HEK293 (cell line): ENCODE results near the gene TMEM187.

Experiments
- BCL11A ChIP-seq: fragments of 450-650 bp; formaldehyde crosslinking; IDR thresholded peaks from 2 replicates; pipeline ENCODE4 v1.5.1; 2016; ENCODE audit warnings: low read depth, missing biosample characterization, missing genetic modification characterization
- GFI1B ChIP-seq: fragments of 450-650 bp; formaldehyde crosslinking; IDR thresholded peaks from 2 replicates; pipeline ENCODE4 v1.5.1; 2016; ENCODE audit warnings: missing biosample characterization, missing genetic modification characterization
- KLF9 ChIP-seq: fragments of 450-650 bp; formaldehyde crosslinking; IDR thresholded peaks from 2 replicates; pipeline ENCODE4 v1.5.1; 2016; ENCODE audit warnings: missing biosample characterization, missing genetic modification characterization, low read depth
- MZF1 ChIP-seq: fragments of 450-650 bp; formaldehyde crosslinking; IDR thresholded peaks from 2 replicates; pipeline ENCODE4 v1.5.1; 2017; ENCODE audit warnings: missing biosample characterization, missing genetic modification characterization, borderline replicate concordance
- WT1 ChIP-seq: fragments of 450-650 bp; formaldehyde crosslinking; IDR thresholded peaks from 2 replicates; pipeline ENCODE4 v1.5.1; 2016; ENCODE audit warnings: missing biosample characterization, missing genetic modification characterization
- ZBTB21 ChIP-seq: fragments of 450-650 bp; formaldehyde crosslinking; IDR thresholded peaks from 2 replicates; pipeline ENCODE4 v1.5.1; 2017; ENCODE audit warnings: missing biosample characterization, missing genetic modification characterization
- ZBTB7A ChIP-seq: fragments of 450-650 bp; formaldehyde crosslinking; IDR thresholded peaks from 2 replicates; pipeline ENCODE4 v1.5.1; 2016; ENCODE audit warnings: low read depth, missing biosample characterization, missing genetic modification characterization
- ZEB2 ChIP-seq: fragments of 450-650 bp; formaldehyde crosslinking; IDR thresholded peaks from 2 replicates; pipeline ENCODE4 v1.5.1; 2016; ENCODE audit warnings: missing biosample characterization, missing genetic modification characterization
- ZFP41 ChIP-seq: fragments of 450-650 bp; formaldehyde crosslinking; IDR thresholded peaks from 2 replicates; pipeline ENCODE4 v1.5.1; 2016; ENCODE audit warnings: missing biosample characterization, missing genetic modification characterization, borderline replicate concordance
- ZNF121 ChIP-seq: fragments of 450-650 bp; formaldehyde crosslinking; IDR thresholded peaks from 2 replicates; pipeline ENCODE4 v1.5.1; 2016; ENCODE audit warnings: missing biosample characterization, missing genetic modification characterization
- ZNF138 ChIP-seq: fragments of 450-650 bp; formaldehyde crosslinking; IDR thresholded peaks from 2 replicates; pipeline ENCODE4 v1.5.1; 2016; ENCODE audit warnings: missing biosample characterization, missing genetic modification characterization, borderline replicate concordance
- ZNF19 ChIP-seq: fragments of 450-650 bp; formaldehyde crosslinking; IDR thresholded peaks from 2 replicates; pipeline ENCODE4; 2016; ENCODE audit warnings: missing biosample characterization, missing genetic modification characterization, low read depth
- ZNF302 ChIP-seq: fragments of 450-650 bp; formaldehyde crosslinking; IDR thresholded peaks from 2 replicates; pipeline ENCODE4 v1.5.1; 2016; ENCODE audit warnings: missing biosample characterization, missing genetic modification characterization, low read depth
- ZNF423 ChIP-seq: fragments of 450-650 bp; formaldehyde crosslinking; IDR thresholded peaks from 2 replicates; pipeline ENCODE4 v1.5.1; 2016; ENCODE audit warnings: missing biosample characterization, missing genetic modification characterization
- ZNF426 ChIP-seq: fragments of 450-650 bp; formaldehyde crosslinking; IDR thresholded peaks from 2 replicates; pipeline ENCODE4 v1.5.1; 2017; ENCODE audit warnings: missing biosample characterization, missing genetic modification characterization, mild to moderate bottlenecking, inconsistent platforms, moderate library complexity
- ZNF48 ChIP-seq: fragments of 450-650 bp; formaldehyde crosslinking; IDR thresholded peaks from 2 replicates; pipeline ENCODE4 v1.5.1; 2016; ENCODE audit warnings: missing biosample characterization, missing genetic modification characterization
- ZNF560 ChIP-seq: fragments of 450-650 bp; formaldehyde crosslinking; IDR thresholded peaks from 2 replicates; pipeline ENCODE4 v1.5.1; 2017; ENCODE audit warnings: missing biosample characterization, missing genetic modification characterization, borderline replicate concordance
- ZNF658 ChIP-seq: fragments of 450-650 bp; formaldehyde crosslinking; IDR thresholded peaks from 2 replicates; pipeline ENCODE4; 2016; ENCODE audit warnings: missing biosample characterization, missing genetic modification characterization
- ZNF830 ChIP-seq: fragments of 450-650 bp; IDR thresholded peaks from 2 replicates; pipeline ENCODE4 v1.5.0; 2018; ENCODE audit warnings: missing biosample characterization, missing genetic modification characterization, low read depth, mild to moderate bottlenecking, moderate library complexity
- TF ChIP-seq, protein P1 (sequence below): fragments of 450-650 bp; formaldehyde crosslinking; IDR thresholded peaks from 2 replicates; pipeline ENCODE4 v1.5.1; 2016; ENCODE audit warnings: missing biosample characterization, missing genetic modification characterization
- TF ChIP-seq, protein P2 (sequence below): fragments of 450-650 bp; formaldehyde crosslinking; IDR thresholded peaks from 2 replicates; pipeline ENCODE4 v1.5.1; 2016; ENCODE audit warnings: missing biosample characterization, missing genetic modification characterization
- TF ChIP-seq, protein P3 (sequence below): sonication (generic); formaldehyde crosslinking; IDR thresholded peaks from 2 replicates; pipeline ENCODE4 v1.8.1; 2022; ENCODE audit warnings: mild to moderate bottlenecking, moderate library complexity, missing genetic modification reagents
- TF ChIP-seq, protein P4 (sequence below): fragments of 450-650 bp; formaldehyde crosslinking; IDR thresholded peaks from 2 replicates; pipeline ENCODE4 v1.5.1; 2016; ENCODE audit warnings: missing biosample characterization, missing genetic modification characterization
- TF ChIP-seq, protein P5 (sequence below): fragments of 450-650 bp; formaldehyde crosslinking; IDR thresholded peaks from 2 replicates; pipeline ENCODE4 v1.5.1; 2016; ENCODE audit warnings: missing biosample characterization, missing genetic modification characterization
- TF ChIP-seq, protein P6 (sequence below): fragments of 450-650 bp; formaldehyde crosslinking; conservative IDR thresholded peaks from 2 replicates; pipeline ENCODE4 v1.5.1; 2016; ENCODE audit warnings: low read depth, missing biosample characterization, missing genetic modification characterization
- TF ChIP-seq, protein P7 (sequence below): fragments of 450-650 bp; formaldehyde crosslinking; IDR thresholded peaks from 2 replicates; pipeline ENCODE4 v1.5.1; 2016; ENCODE audit warnings: missing biosample characterization, missing genetic modification characterization

Gene TMEM187

DNA sequence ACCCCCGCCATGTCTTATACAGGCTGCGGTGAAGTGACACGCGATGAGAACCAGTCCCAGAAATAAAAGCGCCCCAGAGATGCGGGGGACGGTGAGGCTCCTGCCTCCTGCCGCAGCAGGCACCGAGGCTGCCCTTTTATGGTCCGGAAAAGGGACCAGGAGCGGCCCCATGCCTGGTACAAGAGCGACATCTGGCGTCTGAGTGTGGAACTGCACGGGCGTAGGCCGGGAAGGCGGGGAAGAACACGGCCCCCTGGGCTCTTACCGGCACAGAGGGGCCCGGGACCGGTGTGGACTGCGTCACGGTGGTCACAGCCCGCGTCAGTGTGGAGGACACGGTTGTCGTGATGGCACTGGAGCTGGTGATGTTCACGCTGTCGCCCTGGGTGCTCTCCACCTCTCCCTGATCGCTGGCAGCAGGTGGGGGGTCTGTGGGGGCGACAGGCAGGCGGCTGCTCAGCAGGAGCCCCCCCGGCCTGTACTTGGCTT is 19.2 kb upstream of the TMEM187 start (continued):
- TF ChIP-seq, protein P1, sequence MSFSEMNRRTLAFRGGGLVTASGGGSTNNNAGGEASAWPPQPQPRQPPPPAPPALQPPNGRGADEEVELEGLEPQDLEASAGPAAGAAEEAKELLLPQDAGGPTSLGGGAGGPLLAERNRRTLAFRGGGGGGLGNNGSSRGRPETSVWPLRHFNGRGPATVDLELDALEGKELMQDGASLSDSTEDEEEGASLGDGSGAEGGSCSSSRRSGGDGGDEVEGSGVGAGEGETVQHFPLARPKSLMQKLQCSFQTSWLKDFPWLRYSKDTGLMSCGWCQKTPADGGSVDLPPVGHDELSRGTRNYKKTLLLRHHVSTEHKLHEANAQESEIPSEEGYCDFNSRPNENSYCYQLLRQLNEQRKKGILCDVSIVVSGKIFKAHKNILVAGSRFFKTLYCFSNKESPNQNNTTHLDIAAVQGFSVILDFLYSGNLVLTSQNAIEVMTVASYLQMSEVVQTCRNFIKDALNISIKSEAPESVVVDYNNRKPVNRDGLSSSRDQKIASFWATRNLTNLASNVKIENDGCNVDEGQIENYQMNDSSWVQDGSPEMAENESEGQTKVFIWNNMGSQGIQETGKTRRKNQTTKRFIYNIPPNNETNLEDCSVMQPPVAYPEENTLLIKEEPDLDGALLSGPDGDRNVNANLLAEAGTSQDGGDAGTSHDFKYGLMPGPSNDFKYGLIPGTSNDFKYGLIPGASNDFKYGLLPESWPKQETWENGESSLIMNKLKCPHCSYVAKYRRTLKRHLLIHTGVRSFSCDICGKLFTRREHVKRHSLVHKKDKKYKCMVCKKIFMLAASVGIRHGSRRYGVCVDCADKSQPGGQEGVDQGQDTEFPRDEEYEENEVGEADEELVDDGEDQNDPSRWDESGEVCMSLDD (tag by site-specific recombination), result peak; percentile 58; the same call in 1 of the 2 replicates
- TF ChIP-seq, protein P2, sequence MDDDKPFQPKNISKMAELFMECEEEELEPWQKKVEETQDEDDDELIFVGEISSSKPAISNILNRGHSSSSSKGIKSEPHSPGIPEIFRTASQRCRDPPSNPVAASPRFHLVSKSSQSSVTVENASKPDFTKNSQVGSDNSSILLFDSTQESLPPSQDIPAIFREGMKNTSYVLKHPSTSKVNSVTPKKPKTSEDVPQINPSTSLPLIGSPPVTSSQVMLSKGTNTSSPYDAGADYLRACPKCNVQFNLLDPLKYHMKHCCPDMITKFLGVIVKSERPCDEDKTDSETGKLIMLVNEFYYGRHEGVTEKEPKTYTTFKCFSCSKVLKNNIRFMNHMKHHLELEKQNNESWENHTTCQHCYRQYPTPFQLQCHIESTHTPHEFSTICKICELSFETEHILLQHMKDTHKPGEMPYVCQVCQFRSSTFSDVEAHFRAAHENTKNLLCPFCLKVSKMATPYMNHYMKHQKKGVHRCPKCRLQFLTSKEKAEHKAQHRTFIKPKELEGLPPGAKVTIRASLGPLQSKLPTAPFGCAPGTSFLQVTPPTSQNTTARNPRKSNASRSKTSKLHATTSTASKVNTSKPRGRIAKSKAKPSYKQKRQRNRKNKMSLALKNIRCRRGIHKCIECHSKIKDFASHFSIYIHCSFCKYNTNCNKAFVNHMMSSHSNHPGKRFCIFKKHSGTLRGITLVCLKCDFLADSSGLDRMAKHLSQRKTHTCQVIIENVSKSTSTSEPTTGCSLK (tag by site-specific recombination), result no peak
- TF ChIP-seq, protein P3, sequence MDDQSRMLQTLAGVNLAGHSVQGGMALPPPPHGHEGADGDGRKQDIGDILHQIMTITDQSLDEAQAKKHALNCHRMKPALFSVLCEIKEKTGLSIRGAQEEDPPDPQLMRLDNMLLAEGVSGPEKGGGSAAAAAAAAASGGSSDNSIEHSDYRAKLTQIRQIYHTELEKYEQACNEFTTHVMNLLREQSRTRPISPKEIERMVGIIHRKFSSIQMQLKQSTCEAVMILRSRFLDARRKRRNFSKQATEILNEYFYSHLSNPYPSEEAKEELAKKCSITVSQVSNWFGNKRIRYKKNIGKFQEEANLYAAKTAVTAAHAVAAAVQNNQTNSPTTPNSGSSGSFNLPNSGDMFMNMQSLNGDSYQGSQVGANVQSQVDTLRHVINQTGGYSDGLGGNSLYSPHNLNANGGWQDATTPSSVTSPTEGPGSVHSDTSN (CRISPR knock-in tag), result 0 out of 2 replicates have a peak, but pooled peaks have one; percentile 64
- TF ChIP-seq, protein P4, sequence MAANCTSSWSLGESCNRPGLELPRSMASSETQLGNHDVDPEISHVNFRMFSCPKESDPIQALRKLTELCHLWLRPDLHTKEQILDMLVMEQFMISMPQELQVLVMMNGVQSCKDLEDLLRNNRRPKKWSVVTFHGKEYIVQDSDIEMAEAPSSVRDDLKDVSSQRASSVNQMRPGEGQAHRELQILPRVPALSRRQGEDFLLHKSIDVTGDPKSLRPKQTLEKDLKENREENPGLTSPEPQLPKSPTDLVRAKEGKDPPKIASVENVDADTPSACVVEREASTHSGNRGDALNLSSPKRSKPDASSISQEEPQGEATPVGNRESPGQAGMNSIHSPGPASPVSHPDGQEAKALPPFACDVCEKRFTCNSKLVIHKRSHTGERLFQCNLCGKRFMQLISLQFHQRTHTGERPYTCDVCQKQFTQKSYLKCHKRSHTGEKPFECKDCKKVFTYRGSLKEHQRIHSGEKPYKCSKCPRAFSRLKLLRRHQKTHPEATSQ (tag by site-specific recombination), result no peak
- TF ChIP-seq ZNF830 (tag by site-specific recombination) (no peak), ZNF560 (tag by site-specific recombination) (no peak), ZNF121 (tag by site-specific recombination) (no peak), ZEB2 (tag by site-specific recombination) (peak; percentile 86), ZNF19 (tag by site-specific recombination) (no peak), GFI1B (tag by site-specific recombination) (no peak), KLF9 (tag by site-specific recombination) (no peak), ZNF658 (tag by site-specific recombination) (no peak), ZFP41 (tag by site-specific recombination) (no peak), MZF1 (tag by site-specific recombination) (no peak), ZNF426 (tag by site-specific recombination) (no peak), WT1 (no peak), ZBTB21 (tag by site-specific recombination) (no peak; the same call in 1 of the 2 replicates), BCL11A (peak; percentile 17; the same call in 1 of the 2 replicates), ZNF48 (tag by site-specific recombination) (no peak), ZNF423 (tag by site-specific recombination) (no peak), ZNF302 (tag by site-specific recombination) (no peak), ZBTB7A (no peak), ZNF138 (tag by site-specific recombination) (no peak)
- TF ChIP-seq, protein P5, sequence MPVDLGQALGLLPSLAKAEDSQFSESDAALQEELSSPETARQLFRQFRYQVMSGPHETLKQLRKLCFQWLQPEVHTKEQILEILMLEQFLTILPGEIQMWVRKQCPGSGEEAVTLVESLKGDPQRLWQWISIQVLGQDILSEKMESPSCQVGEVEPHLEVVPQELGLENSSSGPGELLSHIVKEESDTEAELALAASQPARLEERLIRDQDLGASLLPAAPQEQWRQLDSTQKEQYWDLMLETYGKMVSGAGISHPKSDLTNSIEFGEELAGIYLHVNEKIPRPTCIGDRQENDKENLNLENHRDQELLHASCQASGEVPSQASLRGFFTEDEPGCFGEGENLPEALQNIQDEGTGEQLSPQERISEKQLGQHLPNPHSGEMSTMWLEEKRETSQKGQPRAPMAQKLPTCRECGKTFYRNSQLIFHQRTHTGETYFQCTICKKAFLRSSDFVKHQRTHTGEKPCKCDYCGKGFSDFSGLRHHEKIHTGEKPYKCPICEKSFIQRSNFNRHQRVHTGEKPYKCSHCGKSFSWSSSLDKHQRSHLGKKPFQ (tag by site-specific recombination), result no peak
- TF ChIP-seq, protein P6, sequence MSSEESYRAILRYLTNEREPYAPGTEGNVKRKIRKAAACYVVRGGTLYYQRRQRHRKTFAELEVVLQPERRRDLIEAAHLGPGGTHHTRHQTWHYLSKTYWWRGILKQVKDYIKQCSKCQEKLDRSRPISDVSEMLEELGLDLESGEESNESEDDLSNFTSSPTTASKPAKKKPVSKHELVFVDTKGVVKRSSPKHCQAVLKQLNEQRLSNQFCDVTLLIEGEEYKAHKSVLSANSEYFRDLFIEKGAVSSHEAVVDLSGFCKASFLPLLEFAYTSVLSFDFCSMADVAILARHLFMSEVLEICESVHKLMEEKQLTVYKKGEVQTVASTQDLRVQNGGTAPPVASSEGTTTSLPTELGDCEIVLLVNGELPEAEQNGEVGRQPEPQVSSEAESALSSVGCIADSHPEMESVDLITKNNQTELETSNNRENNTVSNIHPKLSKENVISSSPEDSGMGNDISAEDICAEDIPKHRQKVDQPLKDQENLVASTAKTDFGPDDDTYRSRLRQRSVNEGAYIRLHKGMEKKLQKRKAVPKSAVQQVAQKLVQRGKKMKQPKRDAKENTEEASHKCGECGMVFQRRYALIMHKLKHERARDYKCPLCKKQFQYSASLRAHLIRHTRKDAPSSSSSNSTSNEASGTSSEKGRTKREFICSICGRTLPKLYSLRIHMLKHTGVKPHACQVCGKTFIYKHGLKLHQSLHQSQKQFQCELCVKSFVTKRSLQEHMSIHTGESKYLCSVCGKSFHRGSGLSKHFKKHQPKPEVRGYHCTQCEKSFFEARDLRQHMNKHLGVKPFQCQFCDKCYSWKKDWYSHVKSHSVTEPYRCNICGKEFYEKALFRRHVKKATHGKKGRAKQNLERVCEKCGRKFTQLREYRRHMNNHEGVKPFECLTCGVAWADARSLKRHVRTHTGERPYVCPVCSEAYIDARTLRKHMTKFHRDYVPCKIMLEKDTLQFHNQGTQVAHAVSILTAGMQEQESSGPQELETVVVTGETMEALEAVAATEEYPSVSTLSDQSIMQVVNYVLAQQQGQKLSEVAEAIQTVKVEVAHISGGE, result no peak
- TF ChIP-seq, protein P7, sequence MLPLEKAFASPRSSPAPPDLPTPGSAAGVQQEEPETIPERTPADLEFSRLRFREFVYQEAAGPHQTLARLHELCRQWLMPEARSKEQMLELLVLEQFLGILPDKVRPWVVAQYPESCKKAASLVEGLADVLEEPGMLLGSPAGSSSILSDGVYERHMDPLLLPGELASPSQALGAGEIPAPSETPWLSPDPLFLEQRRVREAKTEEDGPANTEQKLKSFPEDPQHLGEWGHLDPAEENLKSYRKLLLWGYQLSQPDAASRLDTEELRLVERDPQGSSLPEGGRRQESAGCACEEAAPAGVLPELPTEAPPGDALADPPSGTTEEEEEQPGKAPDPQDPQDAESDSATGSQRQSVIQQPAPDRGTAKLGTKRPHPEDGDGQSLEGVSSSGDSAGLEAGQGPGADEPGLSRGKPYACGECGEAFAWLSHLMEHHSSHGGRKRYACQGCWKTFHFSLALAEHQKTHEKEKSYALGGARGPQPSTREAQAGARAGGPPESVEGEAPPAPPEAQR, result no peak
